OCI-LY1 (cell line): ENCODE results near the gene CARF.
"Not testable (repeated sequence)": the region's sequence is repeated elsewhere in the genome, so short reads cannot be mapped to it uniquely, and the experiment has no call there.

ENCODE experiments used
- H2AFZ ChIP-seq: fragments of 200-600 bp; sonication (generic), shearing (Covaris generic); 2 replicates; pipeline ENCODE4 v1.6.0; 2014; ENCODE audit warnings: antibody characterized with exemption, mild to moderate bottlenecking, low read length
- H3F3A ChIP-seq: fragments of 200-600 bp; sonication (generic), shearing (Covaris generic); 2 replicates; pipeline ENCODE4 v1.6.0; 2014; ENCODE audit warnings: mild to moderate bottlenecking, antibody characterized with exemption, low read length, moderate library complexity; ENCODE audit not compliant: insufficient read depth
- H3K27ac ChIP-seq: fragments of 200-600 bp; sonication (generic); 2 replicates; pipeline ENCODE4 v1.5.1; 2014; ENCODE audit warnings: low read length, mixed run types, mild to moderate bottlenecking, low read depth; ENCODE audit not compliant: poor library complexity, severe bottlenecking
- H3K27me3 ChIP-seq: fragments of 200-600 bp; sonication (generic); 2 replicates; pipeline ENCODE4 v1.6.0; 2014; ENCODE audit warnings: antibody characterized with exemption, mild to moderate bottlenecking, low read length, moderate library complexity; ENCODE audit not compliant: insufficient read depth
- H3K36me3 ChIP-seq: fragments of 200-600 bp; sonication (generic); 2 replicates; pipeline ENCODE4 v1.6.1; 2014; ENCODE audit warnings: mild to moderate bottlenecking, antibody characterized with exemption, low read length, moderate library complexity, mixed read lengths; ENCODE audit not compliant: insufficient read depth
- H3K4me1 ChIP-seq: fragments of 200-600 bp; sonication (generic); 2 replicates; pipeline ENCODE4 v1.5.1; 2014; ENCODE audit warnings: mild to moderate bottlenecking, low read length, moderate library complexity; ENCODE audit not compliant: insufficient read depth, severe bottlenecking
- H3K4me2 ChIP-seq: fragments of 200-600 bp; sonication (generic), shearing (Covaris generic); 2 replicates; pipeline ENCODE4 v1.6.1; 2014; ENCODE audit warnings: low read length
- H3K4me3 ChIP-seq: fragments of 200-600 bp; sonication (generic); 2 replicates; pipeline ENCODE4 v1.5.1; 2014; ENCODE audit warnings: low read length, low read depth, mild to moderate bottlenecking, mixed read lengths; ENCODE audit not compliant: poor library complexity, severe bottlenecking
- H3K79me2 ChIP-seq: fragments of 200-600 bp; shearing (Covaris generic); 2 replicates; pipeline ENCODE4 v1.6.1; 2016; ENCODE audit warnings: mixed run types, low read length, mixed read lengths; ENCODE audit not compliant: insufficient read depth
- H3K9ac ChIP-seq: fragments of 200-600 bp; sonication (generic), shearing (Covaris generic); 2 replicates; pipeline ENCODE4 v1.6.1; 2014; ENCODE audit warnings: mild to moderate bottlenecking, low read length, mixed read lengths
- H3K9me2 ChIP-seq: fragments of 200-600 bp; sonication (generic), shearing (Covaris generic); 2 replicates; pipeline ENCODE4 v1.6.1; 2014; ENCODE audit warnings: low read depth, mild to moderate bottlenecking, low read length, mixed read lengths
- H3K9me3 ChIP-seq: fragments of 200-600 bp; shearing (Covaris generic); 2 replicates; pipeline ENCODE4 v1.6.1; 2014; ENCODE audit warnings: low read length, mixed read lengths
- H4K20me1 ChIP-seq: fragments of 200-600 bp; sonication (generic), shearing (Covaris generic); 2 replicates; pipeline ENCODE4 v1.6.0; 2016; ENCODE audit warnings: mild to moderate bottlenecking, low read length; ENCODE audit not compliant: insufficient read depth
- EZH2 ChIP-seq: fragments of 200-600 bp; sonication (generic), shearing (Covaris generic); IDR thresholded peaks from 2 replicates; pipeline ENCODE4 v1.8.0; 2017; ENCODE audit warnings: borderline replicate concordance, mixed run types, mild to moderate bottlenecking, antibody characterized with exemption, low read length, moderate library complexity, mixed read lengths
- TF ChIP-seq, protein P1 (sequence below): fragments of 200-600 bp; sonication (generic), shearing (Covaris generic); IDR thresholded peaks from 2 replicates; pipeline ENCODE4 v1.5.1; 2017; ENCODE audit warnings: mild to moderate bottlenecking, antibody characterized with exemption, low read length, moderate library complexity, mixed read lengths

CARF gene

DNA sequence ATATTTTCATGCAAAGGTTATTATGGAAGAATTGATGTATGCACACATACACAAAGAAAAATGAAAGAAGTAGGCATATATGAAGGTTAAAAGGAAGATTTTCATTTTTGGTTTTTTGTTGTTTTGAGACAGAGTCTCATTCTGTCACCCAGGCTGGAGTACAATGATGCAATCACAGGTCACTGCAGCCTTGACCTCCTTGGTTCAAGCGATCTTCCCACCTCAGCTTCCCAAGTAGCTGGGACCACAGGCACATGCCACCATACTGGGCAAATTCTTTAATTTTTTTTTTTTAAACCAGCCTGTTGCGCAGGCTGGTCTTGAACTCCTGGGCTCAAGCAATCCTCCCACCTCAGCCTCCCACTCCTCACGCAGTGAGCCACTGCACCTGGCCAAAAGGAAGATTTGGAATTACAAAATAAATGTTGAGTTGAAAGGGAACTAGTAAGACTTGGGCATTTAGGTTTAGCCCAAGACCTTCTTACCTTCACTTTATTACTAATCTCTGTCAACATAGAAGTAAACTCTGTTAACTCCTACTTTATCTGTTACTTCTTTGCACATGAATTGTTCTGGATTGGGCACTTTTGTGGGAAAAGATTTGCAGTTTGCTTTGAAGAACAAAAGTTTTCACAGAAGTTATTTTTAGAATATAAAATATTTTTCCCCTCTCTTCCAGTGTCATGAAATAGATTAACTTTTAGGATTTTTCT is 70.9 kb downstream of the CARF start:
- H3K9me2 ChIP-seq, result no peaks in the 10 kb centered on the region
- H2AFZ ChIP-seq, result no peak overlapping the region
- no peak overlapping the region for H3K4me3 ChIP-seq
- H3K9me3 ChIP-seq, result no peaks in the 10 kb centered on the region
- H3K79me2 ChIP-seq, result no peaks in the 10 kb centered on the region
- TF ChIP-seq EZH2, result no peak
- TF ChIP-seq, protein P1, sequence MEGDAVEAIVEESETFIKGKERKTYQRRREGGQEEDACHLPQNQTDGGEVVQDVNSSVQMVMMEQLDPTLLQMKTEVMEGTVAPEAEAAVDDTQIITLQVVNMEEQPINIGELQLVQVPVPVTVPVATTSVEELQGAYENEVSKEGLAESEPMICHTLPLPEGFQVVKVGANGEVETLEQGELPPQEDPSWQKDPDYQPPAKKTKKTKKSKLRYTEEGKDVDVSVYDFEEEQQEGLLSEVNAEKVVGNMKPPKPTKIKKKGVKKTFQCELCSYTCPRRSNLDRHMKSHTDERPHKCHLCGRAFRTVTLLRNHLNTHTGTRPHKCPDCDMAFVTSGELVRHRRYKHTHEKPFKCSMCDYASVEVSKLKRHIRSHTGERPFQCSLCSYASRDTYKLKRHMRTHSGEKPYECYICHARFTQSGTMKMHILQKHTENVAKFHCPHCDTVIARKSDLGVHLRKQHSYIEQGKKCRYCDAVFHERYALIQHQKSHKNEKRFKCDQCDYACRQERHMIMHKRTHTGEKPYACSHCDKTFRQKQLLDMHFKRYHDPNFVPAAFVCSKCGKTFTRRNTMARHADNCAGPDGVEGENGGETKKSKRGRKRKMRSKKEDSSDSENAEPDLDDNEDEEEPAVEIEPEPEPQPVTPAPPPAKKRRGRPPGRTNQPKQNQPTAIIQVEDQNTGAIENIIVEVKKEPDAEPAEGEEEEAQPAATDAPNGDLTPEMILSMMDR, result no peak
- no peaks in the 10 kb centered on the region for H3K36me3 ChIP-seq
- H3K27me3 ChIP-seq, result no peaks in the 10 kb centered on the region
- no peaks in the 10 kb centered on the region for H3F3A ChIP-seq
- H3K4me1 ChIP-seq, result no peaks in the 10 kb centered on the region
- no peak overlapping the region for H3K9ac ChIP-seq
- no peaks in the 10 kb centered on the region for H4K20me1 ChIP-seq
- H3K4me2 ChIP-seq, result no peak overlapping the region
- no peak overlapping the region for H3K27ac ChIP-seq

DNA sequence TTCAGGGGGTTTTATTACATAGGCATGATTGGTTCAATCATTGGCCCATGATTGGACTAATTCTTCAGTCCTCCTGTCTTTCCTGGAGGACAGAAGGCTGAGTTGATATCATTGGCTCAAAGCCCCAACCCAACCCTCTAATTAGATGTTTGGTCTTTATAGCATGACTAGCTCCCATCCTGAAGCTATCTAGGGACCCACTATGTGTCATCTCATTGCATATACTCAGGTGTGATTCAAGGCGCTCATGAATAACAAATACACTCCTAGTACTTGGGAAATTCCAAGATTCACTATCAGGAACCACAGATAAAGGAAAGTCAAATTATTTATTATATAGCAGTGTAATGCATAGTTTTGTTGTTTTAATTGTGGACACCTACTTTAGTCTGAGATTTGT is 77.7 kb downstream of the CARF start:
- H4K20me1 ChIP-seq, result no peaks in the 10 kb centered on the region
- no peaks in the 10 kb centered on the region for H3K79me2 ChIP-seq
- no peaks in the 10 kb centered on the region for H3K36me3 ChIP-seq
- H3K9me2 ChIP-seq, result no peaks in the 10 kb centered on the region
- H3K4me3 ChIP-seq, result no peak overlapping the region
- no peaks in the 10 kb centered on the region for H3K27me3 ChIP-seq
- no peak overlapping the region for H3K9ac ChIP-seq
- TF ChIP-seq, protein P1, result no peak
- no peak for TF ChIP-seq EZH2
- no peak overlapping the region for H3K4me2 ChIP-seq
- no peaks in the 10 kb centered on the region for H3F3A ChIP-seq
- no peaks in the 10 kb centered on the region for H3K4me1 ChIP-seq
- no peaks in the 10 kb centered on the region for H3K9me3 ChIP-seq
- no peak overlapping the region for H3K27ac ChIP-seq
- H2AFZ ChIP-seq, result no peak overlapping the region

DNA sequence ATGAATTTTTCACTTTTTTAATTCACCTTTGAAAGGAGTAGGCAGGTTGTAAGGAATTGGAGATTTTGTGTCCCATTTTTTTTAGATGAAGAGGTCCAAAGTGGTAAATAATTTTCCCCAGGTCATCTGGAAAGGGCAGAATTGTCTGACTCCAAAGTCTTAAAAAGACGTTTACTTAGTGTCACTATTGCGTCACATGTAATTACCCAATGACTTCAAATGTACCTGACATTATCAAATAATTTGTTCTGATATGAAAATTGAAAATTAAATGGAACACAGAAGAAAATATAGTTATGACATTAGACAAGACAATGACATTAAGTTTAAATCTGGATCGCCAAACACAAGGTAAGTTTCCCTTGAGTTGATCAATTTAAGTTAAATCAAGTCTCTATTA is 78.4 kb downstream of the CARF start:
- no peaks in the 10 kb centered on the region for H3K79me2 ChIP-seq
- no peaks in the 10 kb centered on the region for H3K9me2 ChIP-seq
- H2AFZ ChIP-seq, result no peak overlapping the region
- no peaks in the 10 kb centered on the region for H4K20me1 ChIP-seq
- TF ChIP-seq, protein P1, result no peak
- no peak for TF ChIP-seq EZH2
- H3K9ac ChIP-seq, result no peak overlapping the region
- H3K4me1 ChIP-seq, result no peaks in the 10 kb centered on the region
- no peak overlapping the region for H3K27ac ChIP-seq
- H3K36me3 ChIP-seq, result no peaks in the 10 kb centered on the region
- H3K4me3 ChIP-seq, result no peak overlapping the region
- no peak overlapping the region for H3K4me2 ChIP-seq
- no peaks in the 10 kb centered on the region for H3K9me3 ChIP-seq
- no peaks in the 10 kb centered on the region for H3K27me3 ChIP-seq
- H3F3A ChIP-seq, result no peaks in the 10 kb centered on the region

DNA sequence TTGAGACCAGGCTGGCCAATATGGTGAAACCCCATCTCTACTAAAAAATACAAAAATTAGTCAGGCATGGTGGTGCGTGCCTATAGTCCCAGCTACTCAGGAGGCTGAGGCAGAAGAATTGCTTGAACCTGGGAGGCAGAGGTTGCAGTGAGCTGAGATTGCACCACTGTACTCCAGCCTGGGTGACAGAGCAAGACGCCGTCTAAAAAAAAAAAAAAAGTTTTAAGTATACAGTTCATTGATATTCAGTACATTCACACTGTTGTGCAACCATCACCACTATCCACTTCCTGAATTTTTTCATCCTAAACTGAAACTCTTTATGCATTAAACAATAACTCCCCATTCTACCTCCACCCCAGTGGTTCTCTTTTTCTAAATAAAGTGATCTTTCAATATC is 85.0 kb downstream of the CARF start:
- not testable (repeated sequence) for H3K27ac ChIP-seq, H3K36me3 ChIP-seq, H2AFZ ChIP-seq, H3K9me3 ChIP-seq, H3K4me2 ChIP-seq, H3K9me2 ChIP-seq, H3F3A ChIP-seq, H3K4me1 ChIP-seq, H3K27me3 ChIP-seq, H4K20me1 ChIP-seq, H3K79me2 ChIP-seq, H3K9ac ChIP-seq, H3K4me3 ChIP-seq
